ENCODE results near the gene GRIA1. TPM values are rescaled to one million over a fixed set of nuclear protein-coding genes. Genes with fewer than 3 reads are reported as not detected.

The GRIA1 gene
- total and polyA plus RNA-seq, 10 of the 15 experiments (the other 5 are each of a cell fraction or from before 2014, with no cell fraction given): 0.04 to 0.18 (median 0.04) TPM; not detected in 7

DNA sequence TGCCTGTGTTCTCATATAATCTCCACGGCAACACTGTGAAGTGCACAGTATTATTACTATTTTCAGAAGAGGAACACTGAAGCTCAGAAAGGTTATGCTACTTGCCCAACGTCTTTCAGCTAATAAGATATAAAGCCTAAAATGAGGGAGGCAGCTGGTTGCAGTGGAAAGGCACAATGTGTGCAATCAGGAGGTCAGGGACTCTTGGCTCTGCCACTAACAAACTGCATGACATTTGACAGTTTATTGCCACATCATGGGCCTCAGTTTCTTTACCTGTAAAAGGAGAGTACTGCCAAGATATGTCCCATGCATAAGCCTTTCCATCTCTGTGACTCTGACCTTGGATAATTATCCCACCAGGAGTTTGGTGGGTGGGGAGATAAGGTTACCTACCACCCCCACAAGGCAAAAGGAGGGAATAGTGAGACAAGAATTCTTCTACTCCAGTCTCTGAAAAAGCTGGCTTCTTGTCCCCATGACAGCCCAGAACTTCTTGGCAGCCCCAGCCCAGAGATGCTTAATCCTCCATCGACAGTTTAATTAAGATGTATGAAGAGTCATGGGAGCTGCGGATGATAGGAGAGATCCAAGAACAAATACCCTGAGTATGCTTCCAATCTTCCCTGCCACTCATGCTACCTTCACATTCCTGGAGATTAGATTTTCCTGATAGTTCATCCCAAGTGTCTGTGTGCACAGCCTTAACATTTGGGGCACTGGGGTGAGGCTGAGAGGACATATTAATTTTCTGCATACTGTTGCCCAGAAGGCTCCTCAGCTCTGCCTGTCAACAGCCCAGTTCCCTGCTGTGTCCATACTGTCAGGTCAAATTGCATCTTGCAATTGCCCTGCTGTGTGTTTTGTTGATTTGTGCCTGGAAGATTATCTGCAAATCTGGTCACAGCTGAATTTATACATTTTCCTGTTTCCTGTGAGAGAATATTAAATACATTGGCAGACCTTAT is 277.0 kb downstream of the GRIA1 start:
- Histone ChIP-seq H3K4me1 (ENCODE audit: control insufficient read depth, insufficient read depth, low read length) (no peaks in the 10 kb centered on the region), H4K20me1 (ENCODE audit: control insufficient read depth, insufficient read depth) (no peaks in the 10 kb centered on the region; the same call in 1 of the 2 replicates), H3K9me3 (replicated peaks; ENCODE audit: control insufficient read depth, insufficient read depth, low read length) (no peaks in the 10 kb centered on the region), H3K4me3 (no peak overlapping the region), H3K27me3 (replicated peaks in 1 of 2; ENCODE audit: control insufficient read depth in 2 of 2, insufficient read depth in 2 of 2, low read length in 1 of 2) (no peaks in the 10 kb centered on the region; a peak in 1 of 4 replicates), H3K36me3 (ENCODE audit: control insufficient read depth in 2 of 2, insufficient read depth in 2 of 2, low read length in 1 of 2) (no peaks in the 10 kb centered on the region), H3K4me2 (ENCODE audit: control insufficient read depth, insufficient read depth) (no peak overlapping the region), H3K9ac (ENCODE audit: control insufficient read depth, insufficient read depth, low read length) (no peak overlapping the region), H3K27ac (ENCODE audit: control insufficient read depth, insufficient read depth) (no peak overlapping the region), H3K79me2 (ENCODE audit: control insufficient read depth, insufficient read depth, low read length) (no peaks in the 10 kb centered on the region), H2AFZ (ENCODE audit: control insufficient read depth, low read depth, low read length) (no peak overlapping the region)
- RAD21 ChIA-PET (ENCODE audit: unreplicated experiment): no interaction called here
- intact Hi-C loops (cut with micrococcal nuclease; ENCODE audit: unreplicated experiment) (no loop called here), in situ Hi-C loops (cut with MboI) (no loop called here)
- SMC1A ChIA-PET (ENCODE audit: uncharacterized antibody, unreplicated experiment): no interaction called here
- FAIRE-seq (no peak), ATAC-seq (no peak), DNase-seq (ENCODE audit: low read depth, low spot score) (no peak)
- CTCF ChIA-PET: no interaction called here
- TF ChIP-seq MYC (IDR thresholded peaks at IDR 0.05; ENCODE audit: insufficient read depth, insufficient read length, insufficient replicate concordance, low read length, severe bottlenecking): no peak
- TF ChIP-seq NR2C2 (IDR thresholded peaks at IDR 0.05; ENCODE audit: borderline replicate concordance, control insufficient read depth, insufficient read length, low read depth): no peak
- TF ChIP-seq ESRRA (IDR thresholded peaks at IDR 0.05; ENCODE audit: low read length): no peak
- TF ChIP-seq YY1 (IDR thresholded peaks at IDR 0.05; ENCODE audit: low read depth, low read length): no peak
- TF ChIP-seq ZNF207 (IDR thresholded peaks at IDR 0.05; ENCODE audit: borderline replicate concordance): no peak
- TF ChIP-seq CREB1 (IDR thresholded peaks at IDR 0.05; ENCODE audit: low read depth): no peak
- no peak for TF ChIP-seq TBL1XR1 (IDR thresholded peaks at IDR 0.05; ENCODE audit: low read depth, low read length)
- no peak for TF ChIP-seq ZNF384 (IDR thresholded peaks at IDR 0.05; ENCODE audit: borderline replicate concordance, low read depth, low read length)
- TF ChIP-seq RAD51 (IDR thresholded peaks at IDR 0.05): no peak
- no peak for TF ChIP-seq RB1 (IDR thresholded peaks at IDR 0.05; ENCODE audit: borderline replicate concordance)
- TF ChIP-seq SPI1 (IDR thresholded peaks at IDR 0.05; ENCODE audit: borderline replicate concordance, insufficient read depth, low read depth, low read length): no peak
- BruUV-seq (replicated peaks): no TSS peak
- POLR2A ChIA-PET: no interaction called here
- 49% methylated on average over 4 of the region's 4 CpGs for WGBS (ENCODE audit: insufficient coverage, insufficient replicate concordance, low lambda C conversion rate, missing lambda C conversion rate)

All from GM12878 (cell line).